NCI-H187 (cell line): ENCODE data around the gene RECK.
"Not testable (repeated sequence)": the region's sequence is repeated elsewhere in the genome, so short reads cannot be mapped to it uniquely, and the experiment has no call there.

Source experiments
- DNase-seq, 2 experiments: peaks; one replicate each; lab custom pipeline; 2025; lab: John Stamatoyannopoulos, UW

RECK gene

GRCh38 chr9:36036780-36037548, at the start of gene RECK:
TSS of gene RECK (plus strand) at chr9:36036913. CDS start at chr9:36036999, 86 bp downstream.
- peak; percentile 7 to 43 for DNase-seq

DNA sequence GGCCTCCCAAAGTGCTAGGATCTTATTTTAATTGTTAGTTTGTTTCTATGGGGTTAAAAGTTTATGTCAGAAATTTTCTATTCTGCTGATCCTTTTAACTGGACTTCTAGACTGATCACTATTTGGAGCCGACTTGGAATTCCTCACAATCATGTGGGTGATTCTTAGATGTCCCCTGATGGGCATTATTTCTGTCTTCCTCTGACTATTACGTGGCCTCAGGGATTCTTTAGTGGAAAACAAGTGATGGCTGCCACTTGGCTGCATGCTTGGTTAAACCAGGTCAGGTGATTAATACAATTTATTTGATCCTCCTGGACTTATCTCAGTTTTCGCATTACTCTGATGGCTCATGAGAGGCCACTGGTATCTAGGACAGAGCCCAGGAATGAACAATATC, 46.6 kb upstream of the RECK start:
- no peak for DNase-seq

DNA sequence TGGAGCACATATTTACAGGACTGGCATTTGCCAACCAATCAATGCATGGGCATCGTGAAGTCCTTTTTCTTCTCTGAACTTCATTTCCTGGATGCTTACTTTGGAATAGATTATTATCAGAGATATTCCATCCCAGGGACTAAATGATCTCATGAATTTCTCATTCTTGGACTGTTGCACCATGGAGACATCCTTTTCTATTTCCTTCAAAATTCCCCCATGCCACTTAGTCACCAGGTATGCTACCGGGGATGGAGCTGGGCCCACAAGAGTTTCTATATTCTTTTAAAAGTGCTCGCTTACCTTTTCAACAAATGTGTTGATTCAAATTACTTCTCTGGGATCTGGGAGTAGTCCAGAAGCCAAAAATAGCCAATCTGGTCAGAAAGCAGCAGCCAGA, 43.6 kb upstream of the RECK start:
- not testable (repeated sequence) for DNase-seq

DNA sequence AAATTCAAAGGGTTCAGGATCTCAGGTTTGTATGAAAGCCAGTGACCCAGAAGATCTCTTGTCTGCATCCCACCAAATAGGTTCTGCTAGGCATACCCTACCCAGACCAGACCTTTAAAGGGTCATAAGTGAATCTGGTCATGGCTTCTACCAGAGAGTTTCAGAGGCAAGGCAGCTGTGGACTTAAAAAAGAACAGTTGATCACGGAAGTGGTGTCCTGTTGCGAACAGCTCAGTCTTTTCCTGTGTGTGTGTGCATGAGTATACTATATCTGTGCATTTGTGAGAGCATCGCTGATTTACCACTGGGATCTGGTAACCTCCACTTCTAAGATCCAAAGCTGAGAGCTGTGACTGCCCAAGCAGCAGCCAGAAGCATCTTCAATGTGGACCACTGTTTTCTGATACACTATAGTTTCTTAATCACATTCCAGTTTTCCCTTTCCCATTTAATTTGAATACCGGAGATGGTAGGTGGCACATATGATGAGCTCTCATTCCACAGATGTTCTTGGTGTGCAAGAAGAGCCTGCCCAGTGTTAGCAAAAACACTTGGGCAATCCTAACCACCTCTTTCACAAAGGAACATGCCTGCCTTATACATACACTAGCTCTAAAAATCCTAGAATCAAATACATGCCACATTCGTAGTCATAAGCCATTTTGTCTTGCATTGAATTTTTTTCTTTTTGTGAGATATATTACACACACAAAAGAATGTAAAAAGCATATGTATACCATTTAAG, 42.6 kb upstream of the RECK start:
- DNase-seq, result no peak

- DNase-seq, result no peak
These were observed 41.8 kb upstream of the RECK start for GRCh38 chr9:35994959-35995358.

DNA sequence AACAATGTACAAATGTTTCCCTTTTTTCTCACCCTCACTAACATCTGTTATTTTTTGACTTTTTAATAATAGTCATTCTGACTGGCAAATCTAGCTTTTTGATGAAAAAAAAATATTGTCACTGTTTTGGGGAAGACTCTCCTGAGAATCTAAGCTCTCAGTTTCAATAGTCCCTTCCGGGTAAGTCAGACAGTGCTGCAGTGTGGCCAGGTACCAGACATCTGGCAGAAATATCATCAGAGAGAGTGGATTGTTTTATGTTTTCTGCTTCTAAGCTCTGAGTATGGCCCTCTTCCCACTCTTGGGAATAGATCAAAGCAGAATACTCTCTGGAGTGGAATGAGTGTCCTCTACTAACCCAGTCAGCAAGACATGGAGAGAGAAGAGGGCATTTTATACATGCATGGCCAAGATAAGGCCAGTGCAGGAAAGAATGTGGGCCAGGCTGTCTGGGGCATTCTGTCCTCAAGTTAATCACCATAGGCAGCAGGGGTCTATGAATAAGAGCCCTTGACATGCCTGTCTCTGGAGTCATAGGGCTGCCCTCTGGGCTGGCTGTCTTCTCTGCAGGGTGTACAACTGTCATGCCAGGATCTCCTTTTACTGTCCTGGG, 40.2 kb upstream of the RECK start:
- DNase-seq, result no peak

GRCh38 chr9:35997016-35997415, 39.7 kb upstream of the RECK start:
- not testable (repeated sequence) for DNase-seq

DNA sequence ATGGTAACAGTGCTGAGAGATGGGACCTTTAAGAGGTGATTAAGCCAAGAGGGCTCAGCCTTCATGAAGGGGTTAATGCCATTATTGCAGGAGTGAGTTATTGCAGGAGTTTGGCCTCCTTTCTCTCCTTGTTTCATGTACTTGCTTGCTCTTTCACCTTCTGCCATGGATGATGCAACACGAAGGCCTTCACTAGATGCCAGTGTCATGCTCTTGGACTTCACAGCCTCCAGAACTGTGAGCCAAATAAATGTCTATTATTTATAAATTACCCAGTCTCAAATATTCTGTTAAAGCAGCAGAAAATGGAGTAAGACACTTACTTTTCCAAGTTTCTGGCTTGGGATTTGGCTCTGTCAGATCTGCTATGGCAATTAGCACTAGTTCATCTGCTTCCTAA, 38.4 kb upstream of the RECK start:
- no peak for DNase-seq

DNA sequence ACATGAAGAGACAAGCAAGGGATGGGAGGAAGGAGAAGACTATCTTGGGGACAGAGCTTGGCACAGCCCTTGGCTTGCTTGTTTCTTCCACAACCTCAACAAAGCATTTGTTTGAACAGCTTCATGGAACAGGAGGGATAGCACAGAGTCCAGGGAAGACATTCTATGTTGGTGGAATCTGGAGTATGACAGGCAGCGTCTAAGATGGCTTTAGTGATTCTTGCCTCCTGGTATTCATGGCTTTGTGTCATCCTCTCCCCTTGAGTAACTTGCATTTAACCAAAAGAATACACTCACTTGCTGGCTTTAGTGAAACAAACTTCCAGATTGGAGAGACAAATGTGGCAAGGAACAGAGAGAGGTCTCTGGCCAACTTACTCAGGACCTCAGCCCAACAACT, 30.8 kb upstream of the RECK start:
- DNase-seq, result no peak

DNA sequence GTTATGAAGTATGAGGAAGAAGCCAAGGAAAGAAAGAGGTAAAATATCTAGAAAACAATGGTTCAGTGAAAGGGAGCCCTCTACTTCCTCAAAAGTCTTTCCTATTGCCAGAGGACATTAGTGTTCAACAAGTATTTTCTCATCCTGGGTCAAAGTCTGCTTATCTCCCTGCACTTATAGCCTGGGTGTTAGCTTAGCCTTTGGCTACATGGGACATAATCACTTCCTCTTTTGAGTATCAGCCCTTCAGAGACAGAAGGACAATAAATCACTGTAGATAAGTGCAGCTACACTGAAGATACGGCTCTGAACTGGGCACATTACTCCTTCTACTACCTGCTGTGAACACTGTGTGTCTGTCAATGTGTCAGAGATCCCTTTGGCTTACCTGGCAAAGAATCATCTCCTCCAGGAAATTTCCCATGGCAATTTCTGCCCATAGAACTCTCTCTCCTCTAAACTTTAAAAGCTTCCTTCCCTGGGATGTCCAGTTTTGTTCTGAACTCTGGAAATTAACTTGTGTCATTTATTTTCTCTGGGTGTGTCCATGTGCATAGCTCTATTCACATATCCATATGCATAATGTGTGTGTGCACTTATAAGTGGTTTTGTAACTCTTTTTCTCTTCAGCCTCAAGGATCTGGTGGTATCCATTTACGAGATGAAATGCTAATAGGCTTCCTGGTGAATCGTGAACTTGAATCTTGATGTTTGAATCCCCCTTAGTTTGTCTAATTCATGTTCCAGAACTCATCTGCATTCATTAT, 30.0 kb upstream of the RECK start:
- DNase-seq, result no peak

GRCh38 chr9:36007316-36007708, 29.4 kb upstream of the RECK start:
- no peak for DNase-seq

- no peak for DNase-seq
These were observed 28.9 kb upstream of the RECK start for GRCh38 chr9:36007852-36008251.

- DNase-seq, result peak; percentile 1 to 12
These were observed 27.9 kb upstream of the RECK start for GRCh38 chr9:36008774-36009300.

DNA sequence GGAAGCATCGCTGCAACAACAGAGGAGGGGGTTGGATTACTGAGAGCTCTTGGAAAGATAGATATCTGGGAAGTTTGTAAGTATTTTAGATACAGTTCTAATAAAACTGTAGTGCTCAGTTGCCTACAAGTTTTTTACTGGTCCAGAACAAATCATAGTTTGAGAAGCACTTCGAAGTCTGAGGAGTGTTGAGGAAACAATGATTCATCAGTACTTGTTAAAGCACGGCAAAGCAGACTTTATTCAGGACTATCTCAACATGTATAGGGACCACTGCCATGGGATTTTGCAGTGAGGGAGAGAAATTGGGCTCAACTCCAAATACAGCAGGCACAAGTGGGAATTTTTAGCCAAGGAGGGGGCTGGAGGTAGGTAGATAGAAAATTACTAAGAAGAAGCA, 25.3 kb upstream of the RECK start:
- DNase-seq, result no peak

- no peak for DNase-seq
These were observed 19.4 kb upstream of the RECK start for GRCh38 chr9:36017278-36017677.

DNA sequence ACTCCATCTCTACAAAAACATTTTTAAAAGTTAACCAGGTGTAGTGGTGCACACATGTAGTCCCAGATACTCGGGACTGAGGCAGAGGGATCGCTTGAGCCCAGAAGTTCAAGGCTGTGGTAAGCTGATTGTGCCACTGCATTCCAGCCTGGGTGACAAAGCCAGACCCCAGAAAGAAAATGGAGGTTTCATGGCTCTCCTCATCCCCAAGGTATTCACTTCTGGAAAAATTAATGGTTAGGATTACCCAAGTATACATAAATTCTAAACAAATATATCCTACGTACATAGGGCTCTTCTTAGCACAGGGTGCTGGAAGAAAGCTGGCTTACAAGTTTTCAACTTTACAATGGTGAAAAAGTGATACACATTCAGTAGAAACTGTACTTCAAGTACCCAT, 18.6 kb upstream of the RECK start:
- DNase-seq, result no peak

DNA sequence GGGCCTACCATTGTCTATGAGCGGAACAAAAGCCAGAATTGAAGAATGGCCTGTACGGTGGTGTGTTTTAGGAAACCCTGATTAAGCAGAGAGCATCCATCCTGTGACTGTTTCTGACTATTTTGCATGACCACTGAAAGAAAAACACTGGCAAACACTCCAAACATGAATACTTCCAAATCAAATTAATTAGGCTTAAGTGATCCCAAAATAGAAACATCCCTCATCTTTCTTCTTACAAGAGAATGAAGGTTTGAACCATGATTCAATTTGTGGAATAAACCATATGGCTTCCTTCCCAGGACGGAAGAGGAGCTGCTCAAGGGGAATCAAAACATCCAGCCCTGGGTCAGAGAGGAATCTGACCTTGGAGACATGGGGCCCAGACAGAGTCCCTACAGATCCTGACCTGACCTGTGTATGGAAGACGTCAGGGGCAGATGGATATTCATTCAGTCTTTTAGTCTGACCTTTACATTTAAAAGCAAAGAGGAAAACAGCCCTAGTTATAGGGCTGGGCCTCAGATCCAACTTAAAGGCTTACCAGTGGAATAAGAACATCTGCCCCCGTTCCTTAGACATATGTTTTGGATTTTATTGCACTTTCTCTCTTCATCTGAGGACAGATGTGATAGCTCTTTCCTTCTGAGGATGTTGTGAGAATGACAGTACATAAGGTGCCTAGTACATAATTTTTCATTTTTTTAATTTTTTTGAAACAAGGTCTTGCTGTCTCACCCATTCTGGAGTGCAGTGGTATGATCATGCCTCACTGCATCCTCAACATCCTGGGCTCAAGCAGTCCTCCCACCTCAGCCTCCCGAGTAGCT, 17.6 kb upstream of the RECK start:
- no peak for DNase-seq

- DNase-seq, result no peak
These were observed 14.7 kb upstream of the RECK start for GRCh38 chr9:36021968-36022367.

DNA sequence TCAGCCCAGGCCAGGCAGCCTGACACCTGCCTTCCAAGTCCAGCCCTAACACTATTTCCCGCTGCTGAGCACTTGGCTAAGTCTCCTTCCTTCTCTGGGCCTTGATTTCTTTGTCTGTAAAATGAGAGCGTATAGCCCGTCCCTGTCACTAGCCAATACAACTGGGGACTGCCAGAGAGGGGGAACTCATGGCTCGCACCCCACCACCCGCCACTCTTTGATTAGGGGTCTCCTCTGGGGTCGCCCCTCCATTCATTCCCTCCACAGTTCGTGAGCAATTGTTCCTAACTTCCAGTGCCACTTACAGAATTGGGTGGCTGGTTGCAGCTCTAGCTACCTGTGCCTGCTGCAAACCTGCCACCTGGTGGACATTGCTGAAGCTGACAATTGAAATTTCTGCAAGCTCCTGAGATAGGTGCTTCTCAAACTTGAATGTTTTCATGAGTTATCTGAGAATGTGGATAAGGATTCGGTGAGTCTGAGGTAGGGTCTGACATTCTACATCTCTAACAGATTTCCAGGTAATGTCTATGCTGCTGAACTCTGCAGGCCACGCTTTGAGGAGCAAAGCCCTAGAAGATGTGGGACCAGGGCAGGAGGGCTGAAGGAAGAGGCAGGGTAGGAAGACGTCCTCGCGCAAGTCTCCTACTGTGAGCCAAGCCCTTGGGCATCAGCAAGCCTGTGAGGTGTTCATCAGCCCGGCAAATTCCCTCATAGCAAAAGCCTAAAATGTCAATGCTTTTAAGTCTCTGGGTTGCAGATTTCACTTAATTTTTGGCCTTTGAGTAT, 13.3 kb upstream of the RECK start:
- peak; percentile 0 to 16 for DNase-seq

GRCh38 chr9:36025746-36026145, 11.0 kb upstream of the RECK start:
- DNase-seq, result no peak
